LoVo (cell line): ENCODE data around the gene ZNF443.
A peak's percentile ranks its signal among the peaks of the same experiment; 100 is the strongest.
"Not testable (repeated sequence)": the region's sequence is repeated elsewhere in the genome, so short reads cannot be mapped to it uniquely, and the experiment has no call there.

Experiments used
- DNase-seq: peaks from one replicate; pipeline ENCODE4 v3.0.0-alpha.2; 2016; ENCODE audit warnings: low spot score

ZNF443 gene

GRCh38 chr19:12417273-12417672, 23.5 kb downstream of the ZNF443 start:
- DNase-seq = not testable (repeated sequence)

- no peak for DNase-seq
These were observed 28.9 kb downstream of the ZNF443 start for GRCh38 chr19:12411893-12412292.

GRCh38 chr19:12400633-12401502, 40.0 kb downstream of the ZNF443 start, which contains the start of gene ZNF799:
TSS of gene ZNF799 (minus strand) at chr19:12401271. CDS start at chr19:12401070, 201 bp downstream.
- peak; percentile 94 for DNase-seq

DNA sequence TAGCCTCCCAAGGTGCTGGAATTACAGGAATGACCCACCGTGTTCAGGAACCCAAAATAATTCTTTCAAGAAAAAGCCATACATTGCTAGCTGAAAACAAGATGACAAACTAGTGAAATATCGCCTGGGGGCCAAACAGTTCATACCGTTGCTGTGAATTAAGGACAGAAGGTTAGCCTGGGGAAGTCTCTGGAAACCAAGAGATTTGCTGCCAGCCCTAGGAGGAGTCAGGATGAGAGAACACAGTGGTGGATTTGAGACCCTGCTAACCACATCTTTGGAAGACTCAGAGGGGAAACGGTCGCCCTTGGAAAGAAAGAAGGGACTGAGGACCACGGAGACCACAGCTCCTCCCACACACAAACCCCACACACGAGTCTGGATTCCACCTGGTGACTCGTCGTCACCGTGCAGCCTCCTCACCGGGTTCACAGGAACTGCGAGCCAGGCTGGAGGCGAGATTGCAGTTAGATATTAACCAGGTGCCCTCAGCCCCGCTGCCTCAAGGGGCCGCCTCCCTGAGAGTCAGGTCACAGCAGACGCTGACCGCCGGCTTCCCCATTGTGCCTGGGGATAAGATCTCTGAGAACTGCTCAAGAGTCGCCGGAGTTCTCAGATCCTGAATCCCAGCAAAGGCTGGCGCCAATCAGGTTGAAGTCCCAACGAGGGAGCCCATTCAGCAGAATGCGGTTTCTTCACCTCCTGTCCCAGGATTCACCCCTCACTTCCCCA, 40.8 kb downstream of the ZNF443 start:
- DNase-seq = peak; percentile 8

GRCh38 chr19:12391148-12391547, 49.7 kb downstream of the ZNF443 start:
- not testable (repeated sequence) for DNase-seq

- not testable (repeated sequence) for DNase-seq
These were observed 54.5 kb downstream of the ZNF443 start for GRCh38 chr19:12386365-12386764.

GRCh38 chr19:12380444-12380737, 60.4 kb downstream of the ZNF443 start:
- DNase-seq = no peak

DNA sequence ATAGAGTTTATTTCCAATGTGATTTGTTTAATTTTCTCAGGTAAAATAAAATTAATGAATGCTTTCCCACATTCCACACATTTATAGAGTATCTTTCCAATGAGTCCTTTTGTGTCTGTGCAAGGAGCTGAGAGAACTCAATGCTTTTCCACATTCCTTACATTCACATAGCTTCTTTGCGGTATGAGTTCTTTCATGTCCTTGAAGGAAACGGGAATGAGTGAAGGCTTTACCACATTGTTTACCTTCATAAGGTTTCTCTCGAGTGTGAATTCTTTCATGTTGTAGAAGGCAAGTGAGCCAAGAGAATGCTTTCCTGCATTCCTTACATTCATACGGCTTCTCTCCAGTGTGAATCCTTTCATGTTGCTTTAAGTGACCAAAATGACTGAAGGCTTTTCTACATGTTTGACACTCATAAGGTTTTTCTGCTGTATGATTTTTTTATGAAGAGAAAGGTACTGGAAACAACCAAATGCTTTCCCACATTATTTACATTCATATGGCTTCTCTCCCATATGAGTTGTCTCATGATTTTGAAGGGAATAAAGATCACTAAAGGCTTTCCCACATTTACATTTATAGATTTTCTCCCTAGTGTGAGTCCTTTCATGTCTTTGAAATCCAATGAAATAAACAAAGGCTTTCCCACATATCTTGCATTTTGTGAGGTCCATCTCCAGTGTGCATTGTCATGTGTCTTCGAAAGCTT, 60.9 kb downstream of the ZNF443 start:
- no peak for DNase-seq
